Hippocampal formation (tissue), 2 donors: ENCODE results near the gene PHLPP1.

Experiments used
- DNase-seq, 2 donors: peaks; one replicate each; lab custom pipeline; 2025; lab: John Stamatoyannopoulos, UW

Gene PHLPP1

DNA sequence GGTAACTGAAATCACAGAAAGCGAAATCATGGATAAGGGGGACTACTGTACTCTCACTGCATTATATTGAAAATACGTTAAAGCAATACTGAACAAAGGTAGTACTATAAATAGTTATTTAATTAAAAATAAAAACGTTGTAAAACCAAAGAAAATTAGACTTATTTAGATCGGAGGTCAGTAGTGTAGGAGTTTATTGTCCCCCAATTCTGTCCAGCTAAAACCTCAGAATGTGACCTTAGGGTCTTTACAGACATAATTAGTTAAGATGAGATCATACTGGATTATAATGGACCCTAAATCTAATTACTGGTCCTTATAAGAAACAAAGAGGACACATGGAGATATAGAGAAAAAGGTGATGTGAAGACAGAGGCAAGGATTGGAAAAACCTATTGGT lies 95.3 kb downstream of the PHLPP1 start:
- no peak for DNase-seq

DNA sequence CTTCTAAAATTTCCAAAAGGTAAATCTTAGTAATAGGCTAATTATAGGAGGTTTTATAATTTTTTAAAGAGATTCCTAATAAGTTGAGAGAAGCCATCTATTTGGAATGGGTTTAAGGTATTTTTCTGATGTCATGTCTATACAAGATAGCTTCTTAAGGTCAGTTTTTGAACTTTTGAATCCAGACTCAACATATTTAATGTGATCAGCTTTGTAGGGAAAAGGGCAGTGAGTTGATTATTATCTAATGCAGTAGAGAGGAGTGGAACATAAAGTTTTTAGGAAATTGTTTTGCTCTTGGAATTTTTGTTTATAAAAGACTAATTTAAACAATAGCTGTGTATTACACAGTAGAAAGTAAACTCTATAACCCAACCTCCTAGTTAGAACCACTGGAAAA lies 96.3 kb downstream of the PHLPP1 start:
- DNase-seq = no peak

DNA sequence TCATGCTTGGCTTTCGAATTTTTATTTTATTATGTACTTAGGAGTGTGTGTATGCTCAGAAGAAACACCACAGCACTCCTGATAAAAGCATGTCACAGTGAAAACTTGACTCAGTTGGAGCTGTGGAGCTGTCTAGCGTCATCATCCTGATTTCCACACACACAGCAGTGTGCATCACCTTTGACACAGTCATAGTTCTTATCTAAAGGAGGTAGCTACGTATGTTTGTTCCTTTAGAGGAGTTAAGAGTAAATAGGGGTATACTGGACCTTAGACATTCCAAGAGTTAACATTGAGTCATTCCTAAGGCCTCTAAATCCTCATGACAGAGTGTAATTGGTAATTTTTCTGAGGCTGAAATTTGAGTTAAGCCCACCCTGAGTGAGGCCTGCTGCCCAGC lies 96.9 kb downstream of the PHLPP1 start:
- no peak for DNase-seq

DNA sequence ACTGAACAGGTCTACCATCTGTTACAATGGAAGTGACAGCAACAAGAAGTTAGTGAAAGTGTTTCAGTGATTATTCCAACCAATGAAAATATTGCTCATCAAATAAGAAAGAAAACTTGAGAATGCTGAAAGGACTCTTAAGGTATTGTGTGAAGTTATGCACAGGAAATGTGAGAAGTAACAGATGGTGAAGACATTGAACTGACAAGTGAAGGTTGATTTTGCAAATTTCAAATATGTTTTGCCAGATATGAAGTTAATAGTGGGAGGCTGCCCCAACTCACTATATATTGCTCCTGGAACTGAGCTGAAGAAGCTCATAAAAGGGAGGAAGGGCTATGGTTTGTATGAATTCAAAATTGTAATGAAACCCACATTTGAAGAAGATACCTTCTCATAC lies 97.5 kb downstream of the PHLPP1 start:
- DNase-seq = no peak

DNA sequence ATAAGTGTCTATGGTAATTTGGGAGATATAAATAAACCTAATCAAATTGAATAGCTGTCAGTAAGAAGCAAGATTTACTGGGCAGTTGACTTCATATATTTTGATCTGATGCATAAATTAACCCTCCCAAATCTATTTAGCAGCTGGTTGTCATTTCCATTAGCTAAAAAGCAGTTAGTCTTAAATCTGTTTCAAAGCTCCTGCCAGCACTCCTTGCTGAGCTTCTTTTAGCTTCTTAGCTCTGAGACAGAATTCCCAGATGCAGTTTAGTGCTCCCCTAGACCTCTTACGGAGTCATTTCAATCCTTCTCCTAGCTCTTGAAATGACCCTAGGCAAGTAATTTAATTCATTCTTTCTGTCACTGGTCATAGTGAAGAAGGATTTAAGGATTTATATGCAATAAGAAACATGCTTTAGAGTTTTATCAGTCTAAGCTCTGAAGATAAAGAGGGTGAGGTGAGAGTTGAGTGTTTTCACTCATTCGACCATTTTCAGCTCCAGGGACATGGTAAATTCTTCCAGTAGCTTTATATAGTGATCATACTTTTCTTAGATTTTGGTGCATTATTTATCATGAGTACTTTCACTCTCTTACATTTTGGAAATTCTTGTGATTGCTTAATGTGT lies 98.9 kb downstream of the PHLPP1 start:
- no peak for DNase-seq

DNA sequence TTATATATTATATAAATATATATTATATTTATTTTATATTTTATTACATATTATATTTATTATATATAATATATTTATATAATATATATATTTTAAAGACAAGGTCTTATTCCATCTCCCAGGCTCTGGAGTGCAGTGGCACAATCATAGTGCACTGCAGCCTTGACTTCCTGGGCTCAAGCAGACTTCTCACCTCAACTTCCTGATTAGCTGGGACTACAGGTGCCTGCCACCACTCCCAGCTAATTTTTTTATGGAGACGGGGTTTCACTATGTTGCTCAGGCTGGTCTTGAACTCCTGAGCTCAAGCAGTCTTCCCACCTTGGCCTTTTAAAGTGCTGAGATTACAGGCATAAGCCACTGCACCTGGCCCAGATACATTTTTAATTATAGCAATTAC lies 110.0 kb downstream of the PHLPP1 start:
- DNase-seq = no peak

DNA sequence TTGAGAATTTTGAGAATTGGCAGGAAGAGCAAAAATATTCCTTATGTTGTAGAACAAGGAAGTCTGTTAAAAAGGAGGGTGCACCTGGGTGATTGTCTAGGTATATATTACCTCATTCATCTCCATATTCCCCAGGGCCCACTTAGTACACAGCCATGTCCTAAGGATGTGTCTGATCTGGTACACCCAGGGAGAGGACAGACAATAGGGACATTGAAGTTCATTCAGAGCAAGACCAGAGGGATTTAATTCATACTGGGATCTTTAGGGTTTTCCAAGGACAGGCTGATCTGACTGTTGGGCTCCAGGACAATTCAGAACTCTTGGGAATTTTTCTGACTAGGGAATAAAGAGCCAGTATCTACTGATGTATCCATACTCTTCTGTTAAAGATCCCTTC lies 112.1 kb downstream of the PHLPP1 start:
- no peak for DNase-seq

DNA sequence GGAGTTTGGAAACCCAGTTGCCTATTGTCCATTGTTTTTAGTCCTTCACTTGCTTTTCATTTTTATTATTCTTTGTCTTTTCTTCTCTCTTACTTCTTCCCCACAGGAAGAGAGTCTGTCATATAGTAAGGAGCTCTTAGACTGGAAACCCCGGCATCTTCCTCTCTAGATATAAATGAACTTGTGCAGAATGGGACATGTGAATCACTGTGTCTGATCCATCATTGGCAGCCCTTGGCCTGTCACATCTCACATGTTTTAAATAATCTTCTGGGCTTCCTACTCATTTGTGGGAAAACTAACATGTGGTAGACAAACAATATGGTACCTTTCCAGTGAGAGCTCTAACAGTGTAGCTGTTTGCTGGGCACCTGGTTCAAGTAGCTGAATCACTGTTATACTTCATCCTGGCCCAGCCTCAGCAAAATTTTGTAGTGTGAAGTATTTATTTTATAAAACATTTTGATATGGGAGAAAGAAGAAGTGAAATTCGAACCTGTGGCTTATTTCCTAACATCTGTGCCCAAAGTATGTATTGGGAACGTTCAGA lies 112.8 kb downstream of the PHLPP1 start:
- no peak for DNase-seq

DNA sequence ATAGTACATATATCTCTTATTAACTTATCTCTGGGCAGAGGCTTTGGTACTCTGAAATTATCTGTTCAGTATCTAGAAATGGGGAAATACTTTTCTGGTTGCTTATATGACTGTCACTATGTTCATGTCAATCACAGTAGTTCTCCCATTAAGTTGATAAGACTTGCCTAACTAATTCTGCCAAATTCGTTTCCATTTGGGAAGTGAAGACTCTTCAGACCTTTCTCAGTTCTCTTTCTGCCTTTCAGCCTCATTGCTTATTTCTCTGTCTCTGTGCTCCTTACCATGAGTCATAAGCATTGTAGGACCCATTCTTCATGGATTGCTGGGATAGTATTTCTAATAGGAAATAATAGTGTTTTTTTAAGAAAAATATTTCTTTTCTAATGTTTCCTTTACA lies 113.5 kb downstream of the PHLPP1 start:
- no peak for DNase-seq

DNA sequence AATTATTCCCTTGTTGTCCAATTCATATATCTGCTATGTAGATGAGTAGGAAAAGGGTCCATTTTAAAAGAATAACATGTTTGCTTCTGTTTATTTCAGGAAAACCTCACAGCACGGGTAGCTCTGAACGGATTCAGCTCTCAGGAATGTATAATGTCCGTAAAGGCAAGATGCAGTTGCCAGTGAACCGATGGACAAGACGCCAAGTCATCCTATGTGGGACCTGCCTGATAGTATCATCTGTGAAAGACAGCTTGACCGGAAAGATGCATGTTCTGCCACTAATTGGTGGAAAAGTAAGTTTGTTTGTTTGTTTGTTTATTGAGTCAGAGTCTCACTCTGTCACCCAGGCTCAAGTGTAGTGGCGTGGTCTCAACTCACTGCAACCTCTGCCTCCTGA lies 114.6 kb downstream of the PHLPP1 start:
- no peak for DNase-seq

DNA sequence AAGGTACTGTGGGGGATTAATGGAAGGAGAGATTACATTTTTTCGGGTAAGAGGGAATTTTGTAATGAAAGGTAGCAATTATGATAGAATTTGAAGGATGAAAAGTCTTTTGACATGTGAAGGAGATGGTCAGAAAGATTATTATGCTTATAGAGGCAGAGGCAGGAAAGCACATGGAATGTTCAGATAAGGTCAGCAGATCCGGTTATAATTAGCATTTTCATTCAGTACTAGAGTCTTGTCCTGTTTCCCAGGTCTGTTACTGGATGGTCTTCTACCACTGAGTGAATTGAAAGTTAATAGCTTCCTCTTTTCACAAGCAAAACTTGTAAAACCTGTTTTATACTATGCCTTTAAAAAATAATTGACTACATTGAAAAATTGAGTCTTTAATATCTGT lies 116.9 kb downstream of the PHLPP1 start:
- DNase-seq = no peak

DNA sequence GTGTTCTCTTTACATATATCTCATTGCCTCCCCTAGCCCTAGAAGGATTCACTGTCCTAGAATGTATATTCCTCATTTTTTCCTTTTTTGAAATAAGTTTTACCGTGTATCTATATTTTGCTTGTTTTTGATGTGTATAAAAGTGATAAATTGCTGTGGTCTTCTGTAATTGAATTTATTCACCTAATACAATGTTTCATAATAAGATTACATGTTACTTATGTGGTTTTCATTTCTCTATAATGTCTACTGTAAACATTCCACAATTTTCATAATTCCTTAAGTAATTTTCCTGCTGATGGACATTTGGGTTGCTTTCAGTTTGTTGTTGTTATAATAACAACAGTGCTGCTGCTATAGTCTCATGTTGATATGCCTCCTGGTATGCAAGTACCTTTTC lies 118.2 kb downstream of the PHLPP1 start:
- no peak for DNase-seq

DNA sequence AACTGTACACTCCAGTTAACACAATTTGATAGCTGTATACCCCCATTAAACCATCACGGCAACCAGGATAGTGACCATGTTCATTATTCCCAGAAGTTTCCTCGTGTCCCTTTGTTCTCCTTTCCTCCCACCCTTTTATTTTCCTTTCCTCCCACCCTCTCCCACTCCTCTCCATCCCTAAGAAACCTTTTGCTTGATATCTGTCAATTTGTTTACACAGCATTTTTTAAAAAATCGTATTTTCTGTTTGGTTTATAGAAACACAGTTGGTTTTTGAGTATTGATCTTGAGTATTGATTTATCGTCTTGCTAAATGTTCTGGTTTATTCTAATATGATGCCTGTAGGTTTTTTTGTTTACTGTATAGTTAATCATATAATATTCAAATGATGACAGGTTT lies 119.4 kb downstream of the PHLPP1 start:
- DNase-seq = no peak

DNA sequence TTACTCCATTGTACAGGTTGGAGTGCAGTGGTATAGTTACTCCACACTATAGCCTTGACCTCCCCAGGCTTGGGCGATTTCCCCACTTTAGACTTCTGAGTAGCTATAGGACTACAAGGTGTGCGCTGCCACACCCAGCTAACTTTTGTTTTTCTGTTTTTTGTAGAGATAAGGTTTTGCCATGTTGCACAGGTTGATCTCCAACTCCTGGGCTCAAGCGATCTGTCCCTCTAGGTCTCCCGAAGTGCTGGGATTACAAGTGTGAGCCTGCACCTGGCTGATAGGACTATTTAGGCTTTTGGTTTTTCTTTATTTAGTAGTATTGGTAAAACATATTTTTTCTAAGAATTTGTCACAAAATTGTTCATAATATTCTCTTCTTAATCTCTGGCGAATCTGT lies 121.7 kb downstream of the PHLPP1 start:
- DNase-seq = no peak

DNA sequence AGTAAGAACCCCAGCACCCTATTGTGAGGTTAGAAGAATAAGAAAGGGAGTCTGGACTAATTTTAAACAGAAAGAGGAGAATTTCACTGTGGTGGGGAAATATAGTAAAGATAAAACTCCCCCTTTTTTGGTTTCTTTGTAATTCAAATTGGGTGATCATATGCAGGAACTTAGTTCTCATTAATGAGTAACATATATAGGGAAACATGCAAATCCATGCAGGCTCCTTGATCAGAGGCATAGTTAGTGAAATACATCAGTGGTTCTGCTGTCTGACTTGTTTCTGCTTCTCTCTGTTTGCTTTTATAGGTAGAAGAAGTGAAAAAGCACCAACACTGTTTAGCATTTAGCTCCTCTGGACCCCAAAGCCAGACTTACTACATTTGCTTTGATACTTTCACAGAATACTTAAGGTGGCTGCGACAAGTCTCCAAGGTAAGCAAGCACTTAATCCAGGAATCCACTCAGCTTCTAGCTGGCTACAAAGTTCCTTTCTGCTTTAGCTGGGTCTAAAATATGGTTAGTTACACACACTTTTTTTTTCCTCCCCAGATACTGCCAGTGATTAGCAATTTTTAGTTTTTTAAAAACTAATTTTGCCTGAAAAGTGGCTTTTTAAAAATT lies 123.2 kb downstream of the PHLPP1 start:
- no peak for DNase-seq

DNA sequence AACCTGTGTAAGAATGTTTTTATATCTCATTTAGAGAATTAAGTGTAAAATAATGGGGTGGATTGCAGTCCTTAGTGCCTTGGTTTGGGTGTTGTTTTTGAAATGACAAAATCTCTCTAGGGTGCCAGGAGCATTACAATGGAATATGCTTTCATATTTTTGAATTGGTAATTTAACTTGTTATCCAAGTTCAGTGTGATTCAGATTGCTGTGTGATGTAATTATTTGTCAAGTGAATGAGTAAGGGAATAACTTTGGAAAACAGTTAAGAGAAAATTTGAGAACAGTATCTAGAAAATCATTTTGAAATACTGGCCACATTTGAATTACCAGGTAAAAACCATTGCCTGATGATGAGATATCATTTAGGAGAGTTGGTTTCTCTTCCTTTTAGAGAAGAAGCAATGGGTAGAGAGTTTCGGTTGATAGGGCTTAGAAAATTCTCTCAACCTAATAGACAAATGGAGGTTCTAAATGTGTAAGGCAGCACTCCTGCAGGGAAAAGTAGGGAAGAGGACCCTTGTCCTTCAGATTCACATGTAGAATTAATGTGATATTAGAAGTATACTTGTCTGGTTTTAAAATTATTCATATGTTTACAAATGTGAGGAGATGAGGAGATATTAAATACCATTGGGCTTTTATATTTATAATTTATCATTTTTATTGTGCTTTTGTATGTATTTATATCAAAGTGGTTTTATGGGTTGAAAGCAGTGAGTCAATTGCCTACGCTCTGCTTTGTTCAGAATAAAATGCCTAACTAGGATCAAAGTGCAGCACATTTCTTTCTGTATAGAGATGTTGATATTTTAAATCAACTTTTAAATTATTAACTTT lies 124.8 kb downstream of the PHLPP1 start:
- no peak for DNase-seq

DNA sequence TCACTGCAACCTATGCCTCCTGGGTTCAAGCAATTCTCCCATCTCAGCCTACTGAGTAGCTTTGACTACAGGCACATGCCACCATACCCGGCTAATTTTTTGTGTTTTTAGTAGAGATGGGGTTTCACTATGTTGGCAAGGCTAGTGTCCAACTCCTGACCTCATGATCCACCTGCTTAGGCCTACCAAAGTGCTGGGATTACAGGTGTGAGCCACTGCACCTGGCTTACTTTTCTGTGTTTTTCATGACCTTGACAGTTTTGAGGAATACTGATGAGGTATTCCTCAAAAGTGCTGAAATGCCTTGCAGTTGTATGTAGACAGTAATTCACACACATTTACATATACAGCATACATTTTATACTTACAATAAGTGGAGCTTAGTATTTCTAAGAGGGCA lies 126.1 kb downstream of the PHLPP1 start:
- no peak for DNase-seq

DNA sequence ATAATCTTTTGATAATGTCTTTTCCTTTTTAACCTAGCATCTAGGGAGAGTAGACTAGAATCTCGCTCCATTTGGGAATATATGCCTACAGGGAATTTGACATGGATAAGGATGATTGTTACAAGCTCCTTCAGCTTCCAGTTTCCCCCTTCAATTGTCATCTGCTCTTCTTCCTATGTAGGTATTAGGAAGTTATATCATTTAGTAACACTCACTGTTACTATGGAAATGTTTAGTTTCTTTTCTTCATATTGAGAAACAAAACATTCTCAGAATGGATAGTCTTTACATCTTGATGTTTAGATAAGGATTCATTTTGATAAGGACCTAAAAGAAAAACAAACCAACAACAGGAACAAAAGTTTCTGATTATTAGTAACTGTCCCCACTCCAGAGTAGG lies 127.6 kb downstream of the PHLPP1 start:
- no peak for DNase-seq

DNA sequence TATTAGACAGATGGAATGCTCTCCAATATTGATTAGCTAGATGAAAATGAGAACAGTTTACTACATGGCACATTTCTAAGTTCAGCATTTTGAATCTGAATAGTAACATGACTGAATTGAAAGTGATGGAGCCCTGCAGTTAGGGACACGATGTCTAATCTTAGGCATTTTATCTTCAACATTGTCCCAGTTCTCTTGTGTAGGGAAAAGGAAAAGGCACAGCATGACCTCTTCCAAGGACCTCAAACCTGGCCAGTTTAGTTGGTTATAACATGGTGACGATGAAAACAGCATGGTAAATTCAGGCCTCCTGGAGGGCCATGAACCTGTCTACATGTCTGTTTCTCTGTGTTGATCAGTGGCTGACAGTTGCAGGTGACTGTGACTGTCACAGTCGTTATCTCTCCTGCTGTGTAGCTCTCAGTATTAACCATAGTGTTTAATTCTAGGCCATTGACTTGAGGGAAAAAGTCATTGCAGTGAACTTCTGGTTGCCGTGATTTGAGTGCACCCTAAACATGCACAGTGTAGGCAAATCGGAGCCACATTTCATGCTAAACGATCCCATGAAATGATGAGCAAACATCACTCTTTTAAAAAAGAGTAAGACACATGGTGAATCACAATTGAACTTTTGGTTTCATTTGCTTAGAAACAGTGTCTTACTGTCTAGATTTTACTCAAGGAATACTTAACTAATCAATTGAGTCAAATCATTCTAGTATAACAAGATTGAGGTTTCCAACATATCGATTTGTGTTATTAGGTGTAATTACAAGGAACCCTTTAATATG lies 129.7 kb downstream of the PHLPP1 start:
- DNase-seq = no peak

DNA sequence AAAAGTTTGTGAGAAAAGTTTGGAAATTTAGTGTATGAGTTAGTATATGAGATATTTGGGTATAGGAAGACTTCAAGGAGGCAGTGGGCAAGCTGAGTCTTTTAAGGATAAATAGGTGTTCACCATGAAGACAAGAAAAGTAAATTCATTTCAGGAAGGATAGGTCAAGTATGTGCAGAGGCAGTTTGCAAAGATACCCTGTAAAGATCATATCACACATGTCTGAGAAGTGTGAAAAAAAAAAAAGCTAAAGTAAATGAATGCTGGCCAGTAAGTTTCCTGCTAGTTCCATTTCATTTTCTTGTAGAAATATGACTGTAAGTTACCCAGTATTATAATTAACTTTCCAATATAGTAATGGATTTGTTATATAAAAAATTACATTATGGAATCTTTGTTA lies 131.0 kb downstream of the PHLPP1 start:
- no peak for DNase-seq

DNA sequence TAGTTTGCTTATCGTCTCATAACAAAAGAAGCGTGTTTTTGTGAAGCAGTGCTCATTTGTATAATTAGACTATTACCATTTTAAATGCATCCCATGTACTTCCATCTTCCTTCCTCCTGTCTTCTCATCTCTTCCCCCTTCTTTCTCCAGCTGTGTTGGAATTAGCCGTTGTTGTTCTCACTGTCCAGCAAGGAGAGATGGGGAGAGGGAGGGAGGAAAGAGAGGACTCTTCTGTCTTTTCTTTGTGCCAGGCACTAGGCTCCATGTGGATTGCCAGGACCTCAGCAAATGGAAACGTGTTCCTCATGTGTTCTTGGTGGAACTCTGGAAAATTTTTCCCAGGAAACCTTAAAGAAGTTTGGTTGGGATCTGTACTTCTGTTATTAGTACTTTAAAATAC lies 131.7 kb downstream of the PHLPP1 start:
- no peak for DNase-seq

DNA sequence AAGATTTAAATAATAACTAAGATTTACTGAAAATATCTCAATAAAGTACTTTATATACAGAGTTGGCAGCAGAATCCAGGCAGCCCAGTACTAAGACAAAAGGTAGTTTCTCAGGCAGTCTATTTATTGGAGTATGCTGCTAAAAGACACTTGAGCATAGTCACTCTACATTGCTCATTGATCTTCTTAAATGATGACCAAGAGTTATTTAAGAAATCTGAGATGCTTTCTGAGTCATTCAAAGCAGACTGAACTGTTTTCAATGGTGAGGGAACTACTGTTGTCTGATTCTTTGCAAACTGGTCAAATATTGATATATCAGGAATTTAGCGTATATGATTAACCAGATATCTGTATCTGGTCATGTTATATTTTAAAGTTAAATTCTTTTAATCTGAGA lies 133.6 kb downstream of the PHLPP1 start:
- no peak for DNase-seq
